WTC11 (cell line): ENCODE measurements around the gene COL13A1.

Experiments
- CREB1 ChIP-seq: sonication (generic); formaldehyde crosslinking; IDR thresholded peaks from 2 replicates; pipeline ENCODE4 v1.8.0; 2023; ENCODE audit warnings: mild to moderate bottlenecking, missing genetic modification reagents
- CTCF ChIP-seq: fragments of 200-600 bp; IDR thresholded peaks from 2 replicates; pipeline ENCODE4 v1.8.0; 2022; ENCODE audit warnings: antibody characterized with exemption
- HMGXB4 ChIP-seq: sonication (generic); formaldehyde crosslinking; IDR thresholded peaks from 2 replicates; pipeline ENCODE4 v1.8.1; 2023; ENCODE audit warnings: mild to moderate bottlenecking, moderate library complexity, missing genetic modification reagents
- KAT7 ChIP-seq: sonication (generic); formaldehyde crosslinking; IDR thresholded peaks from 2 replicates; pipeline ENCODE4 v1.8.1; 2023; ENCODE audit warnings: missing genetic modification reagents, mild to moderate bottlenecking, borderline replicate concordance
- PREB ChIP-seq: sonication (generic); formaldehyde crosslinking; IDR thresholded peaks from 2 replicates; pipeline ENCODE4 v1.8.1; 2022; ENCODE audit warnings: mild to moderate bottlenecking, missing genetic modification reagents, moderate library complexity, borderline replicate concordance
- RORB ChIP-seq: fragments of 250-450 bp; sonication (Bioruptor Pico); IDR thresholded peaks from 2 replicates; pipeline ENCODE4 v1.9.0; 2021; ENCODE audit warnings: mild to moderate bottlenecking
- SOX15 ChIP-seq: fragments of 250-450 bp; sonication (Bioruptor Pico); IDR thresholded peaks from 2 replicates; pipeline ENCODE4 v1.9.0; 2021; ENCODE audit warnings: mild to moderate bottlenecking

- no peak for TF ChIP-seq RORB (CRISPR knock-in tag)
- no peak for TF ChIP-seq CTCF
- no peak for TF ChIP-seq KAT7 (CRISPR knock-in tag)
- TF ChIP-seq CREB1 (CRISPR knock-in tag): no peak
- no peak for TF ChIP-seq PREB (CRISPR knock-in tag)
- TF ChIP-seq SOX15 (CRISPR knock-in tag): no peak
- TF ChIP-seq HMGXB4: no peak
Measured at GRCh38 chr10:69871074-69871473, 69.4 kb downstream of the COL13A1 start.
